Measurements from ENCODE around the gene EMILIN2.

- TF ChIP-seq GATA2 (IDR thresholded peaks at IDR 0.05; ENCODE audit: low read depth, low read length) (no peak), GATA3 (IDR thresholded peaks at IDR 0.05; ENCODE audit: low read depth, low read length) (no peak)
These were observed 92.5 kb downstream of the EMILIN2 start for GRCh38 chr18:2939317-2939716.
